Neural progenitor cell (in vitro differentiated cells): Measurements from ENCODE around the gene TMEM183A. TPM values are rescaled to one million over a fixed set of nuclear protein-coding genes. Genes with fewer than 3 reads are reported as not detected.

Experiments
- DNase-seq: peaks from one replicate; pipeline ENCODE4 v3.0.0-alpha.2; 2016; ENCODE audit warnings: low spot score
- H2AFZ ChIP-seq: fragments of 200-600 bp; sonication (generic); replicated peaks from 2 replicates; pipeline ENCODE4 v1.6.1; 2016; ENCODE audit warnings: antibody characterized with exemption
- H3F3A ChIP-seq: fragments of 200-600 bp; sonication (generic); 2 replicates; pipeline ENCODE4 v1.6.1; 2016; ENCODE audit warnings: antibody characterized with exemption, low read depth
- H3K27ac ChIP-seq: fragments of 200-600 bp; sonication (generic); 2 replicates; pipeline ENCODE4 v1.5.1; 2016; ENCODE audit warnings: mild to moderate bottlenecking
- H3K27me3 ChIP-seq: fragments of 200-600 bp; sonication (generic); 2 replicates; pipeline ENCODE4 v1.6.1; 2016; ENCODE audit warnings: mild to moderate bottlenecking, moderate library complexity
- H3K36me3 ChIP-seq: fragments of 200-600 bp; sonication (generic); 2 replicates; pipeline ENCODE4 v1.5.1; 2016
- H3K4me1 ChIP-seq: fragments of 200-600 bp; sonication (generic); 2 replicates; pipeline ENCODE4 v1.6.1; 2016; ENCODE audit warnings: mixed run types
- H3K4me2 ChIP-seq: fragments of 200-600 bp; sonication (generic); 2 replicates; pipeline ENCODE4 v1.6.1; 2016
- H3K4me3 ChIP-seq: fragments of 200-600 bp; sonication (generic); 2 replicates; pipeline ENCODE4 v1.5.1; 2016
- H3K79me2 ChIP-seq: fragments of 200-600 bp; sonication (generic); 2 replicates; pipeline ENCODE4 v1.6.1; 2016; ENCODE audit warnings: low read depth
- H3K9ac ChIP-seq: fragments of 200-600 bp; sonication (generic); 2 replicates; pipeline ENCODE4 v1.6.1; 2016
- H3K9me3 ChIP-seq: fragments of 200-600 bp; sonication (generic); 2 replicates; pipeline ENCODE4 v1.5.1; 2016; ENCODE audit warnings: low read depth
- H4K20me1 ChIP-seq: fragments of 200-600 bp; sonication (generic); 2 replicates; pipeline ENCODE4 v1.6.1; 2016; ENCODE audit warnings: low read depth
- H3K27ac Mint-ChIP-seq: 3 replicates; pipeline ENCODE4 v1.8.0; 2021; ENCODE audit warnings: mixed read lengths
- H3K27me3 Mint-ChIP-seq: 2 replicates; pipeline ENCODE4 v1.8.0; 2022; ENCODE audit warnings: low read depth, mild to moderate bottlenecking, inconsistent platforms, moderate library complexity, mixed read lengths; ENCODE audit not compliant: insufficient read depth
- H3K36me3 Mint-ChIP-seq: 3 replicates; pipeline ENCODE4 v1.8.0; 2021; ENCODE audit warnings: mixed read lengths
- H3K4me1 Mint-ChIP-seq: 3 replicates; pipeline ENCODE4 v1.8.0; 2021; ENCODE audit warnings: mixed read lengths
- H3K4me3 Mint-ChIP-seq: 3 replicates; pipeline ENCODE4 v1.8.0; 2021; ENCODE audit warnings: mild to moderate bottlenecking, moderate library complexity, mixed read lengths
- H3K9me3 Mint-ChIP-seq: 3 replicates; pipeline ENCODE4 v1.8.0; 2020; ENCODE audit warnings: mixed read lengths
- CTCF ChIP-seq: fragments of 200-600 bp; sonication (generic); IDR thresholded peaks from 2 replicates; pipeline ENCODE4 v1.5.1; 2017; ENCODE audit warnings: antibody characterized with exemption, mild to moderate bottlenecking
- EZH2 ChIP-seq: fragments of 200-600 bp; sonication (generic); IDR thresholded peaks from 2 replicates; pipeline ENCODE4 v1.6.1; 2017; ENCODE audit warnings: antibody characterized with exemption, mild to moderate bottlenecking, moderate library complexity
- EZH2phosphoT487 ChIP-seq: fragments of 200-600 bp; sonication (generic); IDR thresholded peaks from 2 replicates; pipeline ENCODE4 v1.6.1; 2017; ENCODE audit warnings: antibody characterized with exemption
- total RNA-seq: library from RNA; depleted of rRNA; stranded (reverse); fragments of >200 nt; gene quantifications from 2 replicates; pipeline ENCODE4 v1.2.3, GENCODE V29; 2015; ENCODE audit warnings: low replicate concordance

The TMEM183A gene
- total RNA-seq, 1 donor from 2014 or later: 92.4 TPM

- Histone ChIP-seq H3K36me3 (no peaks in the 10 kb centered on the region), H3F3A (no peaks in the 10 kb centered on the region), H3K4me2 (peak overlapping the region; percentile 41), H3K4me1 (peaks cover 22% of the 10 kb centered on the region), H2AFZ (no peak overlapping the region), H3K9me3 (no peaks in the 10 kb centered on the region), H3K79me2 (no peaks in the 10 kb centered on the region), H3K4me3 (no peak overlapping the region), H3K27ac (no peak overlapping the region), H3K27me3 (no peaks in the 10 kb centered on the region), H4K20me1 (no peaks in the 10 kb centered on the region), H3K9ac (no peak overlapping the region)
- DNase-seq: no peak
- Mint-ChIP-seq H3K36me3 (peaks cover 10% of the 10 kb centered on the region), H3K9me3 (no peaks in the 10 kb centered on the region), H3K4me3 (no peak overlapping the region), H3K4me1 (peaks cover 24% of the 10 kb centered on the region), H3K27me3 (no peaks in the 10 kb centered on the region), H3K27ac (no peak overlapping the region)
- no peak for TF ChIP-seq EZH2
- no peak for TF ChIP-seq EZH2phosphoT487
- TF ChIP-seq CTCF: no peak
Measured at GRCh38 chr1:203054642-203055041, 47.5 kb downstream of the TMEM183A start.

GRCh38 chr1:203055161-203055799, 48.1 kb downstream of the TMEM183A start:
- no peak overlapping the region for H3K4me3 Mint-ChIP-seq
- H3K27ac ChIP-seq: no peak overlapping the region
- no peaks in the 10 kb centered on the region for H3K27me3 Mint-ChIP-seq
- H3K4me1 ChIP-seq: peaks cover 22% of the 10 kb centered on the region
- H3K36me3 ChIP-seq: no peaks in the 10 kb centered on the region
- no peak overlapping the region for H3K4me3 ChIP-seq
- H3K36me3 Mint-ChIP-seq: peaks cover 12% of the 10 kb centered on the region
- TF ChIP-seq CTCF (peak; percentile 35), EZH2 (no peak)
- peak overlapping the region; percentile 41 for H3K4me2 ChIP-seq
- no peaks in the 10 kb centered on the region for H4K20me1 ChIP-seq
- peaks cover 24% of the 10 kb centered on the region for H3K4me1 Mint-ChIP-seq
- H3K27me3 ChIP-seq: no peaks in the 10 kb centered on the region
- DNase-seq: peak; percentile 56
- no peak overlapping the region for H2AFZ ChIP-seq
- H3K9ac ChIP-seq: no peak overlapping the region
- H3K9me3 Mint-ChIP-seq: no peaks in the 10 kb centered on the region
- H3F3A ChIP-seq: no peaks in the 10 kb centered on the region
- H3K9me3 ChIP-seq: no peaks in the 10 kb centered on the region
- H3K79me2 ChIP-seq: no peaks in the 10 kb centered on the region
- H3K27ac Mint-ChIP-seq: no peak overlapping the region

- no peaks in the 10 kb centered on the region for H3K36me3 ChIP-seq
- Mint-ChIP-seq H3K27ac (no peak overlapping the region), H3K4me1 (peaks cover 24% of the 10 kb centered on the region)
Measured at GRCh38 chr1:203056012-203056411, 48.8 kb downstream of the TMEM183A start.

More at GRCh38 chr1:203056012-203056411, 48.8 kb downstream of the TMEM183A start:
- H3K9ac ChIP-seq: no peak overlapping the region
- no peaks in the 10 kb centered on the region for H3K27me3 ChIP-seq
- no peak for DNase-seq
- H3K4me2 ChIP-seq: no peak overlapping the region
- H3K4me3 Mint-ChIP-seq: no peak overlapping the region
- H3K36me3 Mint-ChIP-seq: peaks cover 16% of the 10 kb centered on the region
- H3K9me3 ChIP-seq: no peaks in the 10 kb centered on the region
- H3K4me3 ChIP-seq: no peak overlapping the region
- TF ChIP-seq CTCF (no peak), EZH2 (no peak), EZH2phosphoT487 (no peak)
- H3K27me3 Mint-ChIP-seq: peaks cover 4% of the 10 kb centered on the region
- no peaks in the 10 kb centered on the region for H3F3A ChIP-seq
- H3K79me2 ChIP-seq: no peaks in the 10 kb centered on the region
- peaks cover 22% of the 10 kb centered on the region for H3K4me1 ChIP-seq
- H4K20me1 ChIP-seq: no peaks in the 10 kb centered on the region
- H3K27ac ChIP-seq: no peak overlapping the region
- peaks cover 6% of the 10 kb centered on the region for H3K9me3 Mint-ChIP-seq
- no peak overlapping the region for H2AFZ ChIP-seq
